ENCODE data around the gene FBXO46.
"Not testable (repeated sequence)": the region's sequence is repeated elsewhere in the genome, so short reads cannot be mapped to it uniquely, and the experiment has no call there.

FBXO46 gene

GRCh38 chr19:45766296-45766868, 35.7 kb upstream of the FBXO46 start:
- no peak for DNase-seq (ENCODE audit: low read depth)

- DNase-seq (ENCODE audit: low read depth): no peak
These were observed 35.1 kb upstream of the FBXO46 start for GRCh38 chr19:45765702-45766295.

- DNase-seq (ENCODE audit: low read depth): no peak
These were observed 34.4 kb upstream of the FBXO46 start for GRCh38 chr19:45764945-45765701.

- no peak for DNase-seq (ENCODE audit: low read depth)
These were observed 33.8 kb upstream of the FBXO46 start for GRCh38 chr19:45764475-45764874.

- DNase-seq (ENCODE audit: low read depth): no peak
These were observed 33.1 kb upstream of the FBXO46 start for GRCh38 chr19:45763691-45764294.

- DNase-seq (ENCODE audit: low read depth): no peak
These were observed 32.4 kb upstream of the FBXO46 start for GRCh38 chr19:45762870-45763631.

- DNase-seq (ENCODE audit: low read depth): no peak
These were observed 31.0 kb upstream of the FBXO46 start for GRCh38 chr19:45761714-45762113.

- DNase-seq (ENCODE audit: low read depth): no peak
These were observed 28.2 kb upstream of the FBXO46 start for GRCh38 chr19:45758921-45759320.

GRCh38 chr19:45757695-45758094, 27.0 kb upstream of the FBXO46 start:
- DNase-seq (ENCODE audit: low read depth): no peak

- DNase-seq (ENCODE audit: low read depth): no peak
These were observed 23.6 kb upstream of the FBXO46 start for GRCh38 chr19:45754323-45754722.

GRCh38 chr19:45753548-45753947, 22.9 kb upstream of the FBXO46 start:
- DNase-seq (ENCODE audit: low read depth): no peak

- DNase-seq (ENCODE audit: low read depth): no peak
These were observed 21.9 kb upstream of the FBXO46 start for GRCh38 chr19:45752639-45753038.

GRCh38 chr19:45751483-45751882, 20.8 kb upstream of the FBXO46 start:
- not testable (repeated sequence) for DNase-seq (ENCODE audit: low read depth)

- no peak for DNase-seq (ENCODE audit: low read depth)
These were observed 16.8 kb upstream of the FBXO46 start for GRCh38 chr19:45747513-45747912.

- DNase-seq (ENCODE audit: low read depth): no peak
These were observed 16.2 kb upstream of the FBXO46 start for GRCh38 chr19:45746866-45747265.

- no peak for DNase-seq (ENCODE audit: low read depth)
These were observed 14.9 kb upstream of the FBXO46 start for GRCh38 chr19:45745606-45746005.

GRCh38 chr19:45742969-45743368, 12.3 kb upstream of the FBXO46 start:
- DNase-seq (ENCODE audit: low read depth): no peak

GRCh38 chr19:45739498-45740439, 9.1 kb upstream of the FBXO46 start:
- DNase-seq (ENCODE audit: low read depth): no peak

GRCh38 chr19:45733160-45733810, 2.6 kb upstream of the FBXO46 start, which contains the start of gene MEIOSIN:
Gene MEIOSIN, plus strand, starts transcription at chr19:45733439. Its CDS starts 1,938 bp downstream, at chr19:45735377.
- no peak for DNase-seq (ENCODE audit: low read depth)

GRCh38 chr19:45729800-45730290, 851 bp downstream of the FBXO46 start:
- DNase-seq (ENCODE audit: low read depth): no peak
